Neural crest cell (in vitro differentiated cells): ENCODE results near the gene FAM43A. TPM values are rescaled to one million over a fixed set of nuclear protein-coding genes. Genes with fewer than 3 reads are reported as not detected.
A peak's percentile ranks its signal among the peaks of the same experiment; 100 is the strongest.

Experiments used
- DNase-seq: peaks from one replicate; pipeline ENCODE4 v3.0.0; 2021; ENCODE audit warnings: low read depth, mixed read lengths, low spot score
- H3K27ac Mint-ChIP-seq: one replicate; pipeline ENCODE4 v1.8.0; 2021; ENCODE audit warnings: mild to moderate bottlenecking, mixed read lengths; ENCODE audit not compliant: unreplicated experiment
- H3K27me3 Mint-ChIP-seq: 2 replicates; pipeline ENCODE4 v1.8.0; 2021; ENCODE audit warnings: low read depth, mild to moderate bottlenecking, mixed read lengths
- H3K36me3 Mint-ChIP-seq: 2 replicates; pipeline ENCODE4 v1.8.0; 2021; ENCODE audit warnings: low read depth, mild to moderate bottlenecking, mixed read lengths
- H3K4me1 Mint-ChIP-seq: 2 replicates; pipeline ENCODE4 v1.8.0; 2021; ENCODE audit warnings: mixed read lengths
- H3K4me3 Mint-ChIP-seq: one replicate; pipeline ENCODE4 v1.8.0; 2021; ENCODE audit warnings: mild to moderate bottlenecking, mixed read lengths
- H3K9me3 Mint-ChIP-seq: 2 replicates; pipeline ENCODE4 v1.8.0; 2021; ENCODE audit warnings: mixed read lengths
- total RNA-seq: library from RNA; stranded (reverse); gene quantifications from 2 replicates; pipeline ENCODE4 v1.2.1, GENCODE V29; 2021
- TF ChIP-seq, protein P1 (sequence below): fragments of 200-600 bp; sonication (generic); conservative IDR thresholded peaks from 2 replicates; pipeline ENCODE4 v1.5.0; 2021; ENCODE audit warnings: antibody characterized with exemption, mild to moderate bottlenecking

Gene FAM43A
- total RNA-seq, 1 donor from 2014 or later: 1.4 TPM

GRCh38 chr3:194671900-194672808 is 13.5 kb upstream of the FAM43A start, which contains the start of gene LSG1:
Gene LSG1, minus strand, starts transcription at chr3:194672191. Its CDS starts 29 bp downstream, at chr3:194672162.
- peak; percentile 85 for DNase-seq
- TF ChIP-seq, protein P1, sequence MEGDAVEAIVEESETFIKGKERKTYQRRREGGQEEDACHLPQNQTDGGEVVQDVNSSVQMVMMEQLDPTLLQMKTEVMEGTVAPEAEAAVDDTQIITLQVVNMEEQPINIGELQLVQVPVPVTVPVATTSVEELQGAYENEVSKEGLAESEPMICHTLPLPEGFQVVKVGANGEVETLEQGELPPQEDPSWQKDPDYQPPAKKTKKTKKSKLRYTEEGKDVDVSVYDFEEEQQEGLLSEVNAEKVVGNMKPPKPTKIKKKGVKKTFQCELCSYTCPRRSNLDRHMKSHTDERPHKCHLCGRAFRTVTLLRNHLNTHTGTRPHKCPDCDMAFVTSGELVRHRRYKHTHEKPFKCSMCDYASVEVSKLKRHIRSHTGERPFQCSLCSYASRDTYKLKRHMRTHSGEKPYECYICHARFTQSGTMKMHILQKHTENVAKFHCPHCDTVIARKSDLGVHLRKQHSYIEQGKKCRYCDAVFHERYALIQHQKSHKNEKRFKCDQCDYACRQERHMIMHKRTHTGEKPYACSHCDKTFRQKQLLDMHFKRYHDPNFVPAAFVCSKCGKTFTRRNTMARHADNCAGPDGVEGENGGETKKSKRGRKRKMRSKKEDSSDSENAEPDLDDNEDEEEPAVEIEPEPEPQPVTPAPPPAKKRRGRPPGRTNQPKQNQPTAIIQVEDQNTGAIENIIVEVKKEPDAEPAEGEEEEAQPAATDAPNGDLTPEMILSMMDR: no peak
- Mint-ChIP-seq H3K27me3 (peaks cover 38% of the 10 kb centered on the region), H3K27ac (peak within 1 kb of the TSS; percentile 99), H3K9me3 (no peaks in the 10 kb centered on the region), H3K4me3 (peak within 1 kb of the TSS; percentile 94), H3K4me1 (peaks cover 13% of the 10 kb centered on the region), H3K36me3 (no peaks in the 10 kb centered on the region)

DNA sequence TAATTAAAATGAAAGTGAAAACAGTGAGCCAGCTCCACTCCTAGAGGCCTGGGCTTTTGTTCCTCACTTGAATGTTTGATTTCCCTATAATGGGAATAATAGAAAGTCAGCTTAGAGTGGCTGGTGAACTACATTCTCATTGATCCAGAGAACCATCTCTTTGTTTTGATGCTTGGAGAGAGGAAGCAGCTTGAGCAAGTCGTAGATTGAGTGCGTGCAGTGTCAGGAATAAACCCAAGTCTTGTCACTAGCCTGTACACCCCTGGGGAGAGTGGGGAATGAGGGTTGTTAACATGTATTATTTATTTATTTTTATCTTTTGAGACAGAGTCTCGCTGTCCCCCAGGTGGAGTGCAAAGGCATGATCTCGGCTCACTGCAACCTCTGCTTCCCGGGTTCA is 12.8 kb upstream of the FAM43A start:
- H3K9me3 Mint-ChIP-seq: no peaks in the 10 kb centered on the region
- H3K27ac Mint-ChIP-seq: no peak overlapping the region
- no peak for DNase-seq
- H3K4me3 Mint-ChIP-seq: peak overlapping the region; percentile 94
- peaks cover 41% of the 10 kb centered on the region for H3K27me3 Mint-ChIP-seq
- no peaks in the 10 kb centered on the region for H3K36me3 Mint-ChIP-seq
- H3K4me1 Mint-ChIP-seq: peaks cover 13% of the 10 kb centered on the region
- TF ChIP-seq, protein P1: no peak

GRCh38 chr3:194673761-194674160 is 11.9 kb upstream of the FAM43A start:
- DNase-seq: no peak
- TF ChIP-seq, protein P1: no peak
- no peaks in the 10 kb centered on the region for H3K36me3 Mint-ChIP-seq
- peaks cover 13% of the 10 kb centered on the region for H3K4me1 Mint-ChIP-seq
- no peak overlapping the region for H3K27ac Mint-ChIP-seq
- no peaks in the 10 kb centered on the region for H3K9me3 Mint-ChIP-seq
- H3K4me3 Mint-ChIP-seq: peak overlapping the region; percentile 24
- H3K27me3 Mint-ChIP-seq: peaks cover 41% of the 10 kb centered on the region

GRCh38 chr3:194675081-194675640 is 10.5 kb upstream of the FAM43A start:
- TF ChIP-seq, protein P1: no peak
- Mint-ChIP-seq H3K36me3 (no peaks in the 10 kb centered on the region), H3K9me3 (no peaks in the 10 kb centered on the region), H3K27ac (no peak overlapping the region), H3K27me3 (peaks cover 44% of the 10 kb centered on the region), H3K4me3 (peak overlapping the region; percentile 6), H3K4me1 (peaks cover 13% of the 10 kb centered on the region)
- DNase-seq: no peak

- no peak for DNase-seq
- Mint-ChIP-seq H3K36me3 (no peaks in the 10 kb centered on the region), H3K9me3 (no peaks in the 10 kb centered on the region), H3K27ac (no peak overlapping the region), H3K27me3 (peaks cover 44% of the 10 kb centered on the region), H3K4me3 (no peak overlapping the region), H3K4me1 (peaks cover 9% of the 10 kb centered on the region)
- TF ChIP-seq, protein P1: no peak
Observed at GRCh38 chr3:194675680-194676079, 10.0 kb upstream of the FAM43A start.
